HEK293 (cell line): ENCODE data around the gene IL3RA.
"Not testable (repeated sequence)": the region's sequence is repeated elsewhere in the genome, so short reads cannot be mapped to it uniquely, and the experiment has no call there.

ENCODE experiments used
- CTCF ChIP-seq: fragments of 450-650 bp; formaldehyde crosslinking; IDR thresholded peaks from 2 replicates; pipeline ENCODE4 v1.5.1; 2016; ENCODE audit warnings: missing biosample characterization, missing genetic modification characterization
- MEIS1 ChIP-seq: sonication (generic); formaldehyde crosslinking; IDR thresholded peaks from 2 replicates; pipeline ENCODE4 v1.8.1; 2022; ENCODE audit warnings: missing genetic modification reagents, mild to moderate bottlenecking, borderline replicate concordance
- ZBTB44 ChIP-seq: fragments of 450-650 bp; IDR thresholded peaks from 2 replicates; pipeline ENCODE4 v1.5.1; 2018; ENCODE audit warnings: missing biosample characterization, mild to moderate bottlenecking, missing genetic modification characterization
- ZEB2 ChIP-seq: fragments of 450-650 bp; formaldehyde crosslinking; IDR thresholded peaks from 2 replicates; pipeline ENCODE4 v1.5.1; 2016; ENCODE audit warnings: missing biosample characterization, missing genetic modification characterization
- ZNF274 ChIP-seq, 2 experiments: fragments of 200-500 bp in 1 of 2; fragments of 450-650 bp in 1 of 2; sonication (Bioruptor generic) in 1 of 2; formaldehyde crosslinking in 1 of 2; IDR thresholded peaks; 2 replicates each; pipeline versions ENCODE4 v1.5.1 to v1.6.1; 2014 to 2016; ENCODE audit warnings: borderline replicate concordance in 1 of 2, inconsistent platforms in 1 of 2, low read length in 1 of 2, missing biosample characterization in 1 of 2, missing genetic modification characterization in 1 of 2
- ZNF335 ChIP-seq: fragments of 450-650 bp; formaldehyde crosslinking; conservative IDR thresholded peaks from 2 replicates; pipeline ENCODE4 v1.5.1; 2016; ENCODE audit warnings: missing biosample characterization, missing genetic modification characterization
- ZNF449 ChIP-seq: fragments of 450-650 bp; formaldehyde crosslinking; IDR thresholded peaks from 2 replicates; pipeline ENCODE4 v1.5.1; 2017; ENCODE audit warnings: missing biosample characterization, mild to moderate bottlenecking, missing genetic modification characterization, moderate library complexity
- ZSCAN30 ChIP-seq: fragments of 450-650 bp; IDR thresholded peaks from 2 replicates; pipeline ENCODE4 v1.5.1; 2018; ENCODE audit warnings: missing biosample characterization, mild to moderate bottlenecking, missing genetic modification characterization, moderate library complexity

GRCh38 chrX:1332433-1332832 is 4.2 kb upstream of the IL3RA start:
- TF ChIP-seq ZEB2 (tag by site-specific recombination); CTCF (tag by site-specific recombination); ZBTB44; ZNF274 (IDR thresholded peaks at IDR 0.05; ENCODE audit: low read length); ZNF274 (tag by site-specific recombination; IDR thresholded peaks at IDR 0.05; ENCODE audit: borderline replicate concordance); MEIS1; ZNF449 (tag by site-specific recombination); ZSCAN30; ZNF335 (tag by site-specific recombination): not testable (repeated sequence)
